CD4-positive, alpha-beta T cell treated with Interleukin-4 for 4 hours (primary cell): ENCODE data around the gene CBX6.
A peak's percentile ranks its signal among the peaks of the same experiment; 100 is the strongest.
"Not testable (repeated sequence)": the region's sequence is repeated elsewhere in the genome, so short reads cannot be mapped to it uniquely, and the experiment has no call there.

Experiments
- DNase-seq: peaks from one replicate; pipeline ENCODE4 v3.0.0-alpha.2; 2020

The CBX6 gene

GRCh38 chr22:38872172-38872830, at the start of gene CBX6:
Gene CBX6 (minus strand): TSS chr22:38872216. CDS start chr22:38872190, 26 bp downstream.
- DNase-seq: peak; percentile 94

GRCh38 chr22:38921806-38922205, 49.8 kb upstream of the CBX6 start:
- DNase-seq: no peak

- no peak for DNase-seq
Measured at GRCh38 chr22:38921120-38921519, 49.1 kb upstream of the CBX6 start.

GRCh38 chr22:38919631-38920190, 47.7 kb upstream of the CBX6 start:
- no peak for DNase-seq

GRCh38 chr22:38911434-38911833, 39.4 kb upstream of the CBX6 start:
- no peak for DNase-seq

- no peak for DNase-seq
Measured at GRCh38 chr22:38907767-38908166, 35.8 kb upstream of the CBX6 start.

- DNase-seq: no peak
Measured at GRCh38 chr22:38906052-38906451, 34.0 kb upstream of the CBX6 start.

- DNase-seq: not testable (repeated sequence)
Measured at GRCh38 chr22:38904052-38904617, 32.1 kb upstream of the CBX6 start.

GRCh38 chr22:38901111-38901641, 29.2 kb upstream of the CBX6 start:
- DNase-seq: no peak

GRCh38 chr22:38900677-38901076, 28.7 kb upstream of the CBX6 start:
- DNase-seq: no peak

- no peak for DNase-seq
Measured at GRCh38 chr22:38891256-38891655, 19.2 kb upstream of the CBX6 start.

- DNase-seq: no peak
Measured at GRCh38 chr22:38890377-38890776, 18.4 kb upstream of the CBX6 start.

GRCh38 chr22:38886333-38886732, 14.3 kb upstream of the CBX6 start:
- DNase-seq: no peak

- no peak for DNase-seq
Measured at GRCh38 chr22:38882972-38883622, 11.1 kb upstream of the CBX6 start.

GRCh38 chr22:38881997-38882879, 10.2 kb upstream of the CBX6 start:
- no peak for DNase-seq

GRCh38 chr22:38881464-38881871, 9.5 kb upstream of the CBX6 start:
- DNase-seq: no peak

GRCh38 chr22:38879961-38880360, 7.9 kb upstream of the CBX6 start:
- DNase-seq: no peak

GRCh38 chr22:38879108-38879729, 7.2 kb upstream of the CBX6 start:
- DNase-seq: no peak

- no peak for DNase-seq
Measured at GRCh38 chr22:38878001-38878400, 6.0 kb upstream of the CBX6 start.

GRCh38 chr22:38874529-38875222, 2.7 kb upstream of the CBX6 start:
- no peak for DNase-seq
